Cardiac muscle cell (in vitro differentiated cells and primary cell): ENCODE data around the gene PCLAF. TPM values are rescaled to one million over a fixed set of nuclear protein-coding genes. Genes with fewer than 3 reads are reported as not detected.

ENCODE experiments used
- DNase-seq, 2 donors: peaks; one replicate each; pipeline versions ENCODE4 v3.0.0 to v3.0.0-alpha.2; 2010 to 2017; ENCODE audit warnings: low read depth in 1 of 2, low spot score in 1 of 2
- H3K27ac ChIP-seq: fragments of 200-600 bp; sonication (generic); 2 replicates; pipeline ENCODE4 v1.5.1; 2016
- H3K27me3 ChIP-seq: fragments of 200-600 bp; sonication (generic); 2 replicates; pipeline ENCODE4 v1.6.0; 2016; ENCODE audit warnings: control low read depth
- H3K36me3 ChIP-seq: fragments of 200-600 bp; sonication (generic); 2 replicates; pipeline ENCODE4 v1.5.1; 2016; ENCODE audit warnings: control low read depth
- H3K4me1 ChIP-seq: fragments of 200-600 bp; sonication (generic); 2 replicates; pipeline ENCODE4 v1.8.1; 2017; ENCODE audit warnings: low read depth, mild to moderate bottlenecking, mixed run types
- H3K4me3 ChIP-seq: fragments of 200-600 bp; sonication (generic); 2 replicates; pipeline ENCODE4 v1.5.1; 2016; ENCODE audit warnings: mild to moderate bottlenecking
- H3K9me3 ChIP-seq: fragments of 200-600 bp; sonication (generic); 2 replicates; pipeline ENCODE4 v1.5.1; 2017; ENCODE audit warnings: low read depth, mild to moderate bottlenecking, control low read depth
- CTCF ChIP-seq: IDR thresholded peaks from 2 replicates; pipeline ENCODE4 v1.5.1; 2012; ENCODE audit warnings: low read depth, mild to moderate bottlenecking, low read length
- polyA plus RNA-seq: library from polyadenylated mRNA; unstranded; fragments of >200 nt; fragmentation: Nextera tagmentation; extraction: Ambion mirVana; gene quantifications from 2 replicates; pipeline ENCODE4 v1.2.1, GENCODE V29; 2016
- total RNA-seq: library from RNA; depleted of rRNA; stranded (reverse); fragments of >200 nt; gene quantifications from 2 replicates; pipeline ENCODE4 v1.2.3, GENCODE V29; 2016

PCLAF gene
- total and polyA plus RNA-seq, 2 experiments from 2014 or later = 7.5 to 59.9 TPM

GRCh38 chr15:64355944-64356709, 25.1 kb downstream of the PCLAF start, which contains the start of gene CSNK1G1:
CSNK1G1 (minus strand) TSS chr15:64356173; CDS start chr15:64300499, 55,674 bp downstream.
- DNase-seq = peak; percentile 99
- peaks cover 9% of the 10 kb centered on the region for H3K4me1 ChIP-seq
- H3K9me3 ChIP-seq = no peaks in the 10 kb centered on the region
- H3K4me3 ChIP-seq = peak within 1 kb of the TSS; percentile 85
- TF ChIP-seq CTCF = peak; percentile 46
- peak within 1 kb of the TSS; percentile 82 for H3K27ac ChIP-seq
- H3K36me3 ChIP-seq = no peaks in the 10 kb centered on the region
- no peaks in the 10 kb centered on the region for H3K27me3 ChIP-seq

DNA sequence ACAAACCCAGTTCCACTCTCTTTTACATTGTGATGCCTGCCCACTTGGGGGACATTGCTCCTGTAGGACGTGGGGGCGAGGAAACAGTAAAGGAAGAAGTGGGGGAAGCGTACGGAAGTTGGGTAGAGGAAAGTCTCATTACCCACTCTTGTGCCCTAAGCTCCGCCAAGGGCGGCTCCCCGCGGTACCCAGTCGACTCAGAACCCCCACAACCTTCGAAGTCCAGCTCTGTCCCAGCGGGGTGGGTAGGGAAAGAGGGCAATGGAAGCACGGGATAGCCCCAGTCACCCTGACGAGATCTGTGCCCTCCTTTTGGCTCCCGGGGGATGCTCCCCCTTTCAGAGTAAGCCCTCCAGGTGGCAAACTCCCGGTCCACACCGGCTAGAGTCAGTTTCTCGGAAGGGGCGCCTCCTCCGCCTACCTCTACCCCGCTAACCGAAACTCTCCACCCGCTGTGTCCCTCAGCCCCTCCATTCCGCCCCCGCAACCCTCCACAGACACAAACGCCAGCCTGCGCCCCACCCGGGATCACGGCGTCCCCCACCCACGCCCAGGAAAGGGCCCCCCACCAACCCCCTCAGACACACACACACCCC, 25.8 kb downstream of the PCLAF start:
- peak overlapping the region; percentile 82 for H3K27ac ChIP-seq
- no peaks in the 10 kb centered on the region for H3K36me3 ChIP-seq
- H3K4me1 ChIP-seq = peaks cover 9% of the 10 kb centered on the region
- DNase-seq = peak in 1 of 2 donors; percentile 40
- peak overlapping the region; percentile 85 for H3K4me3 ChIP-seq
- H3K9me3 ChIP-seq = no peaks in the 10 kb centered on the region
- TF ChIP-seq CTCF = no peak
- no peaks in the 10 kb centered on the region for H3K27me3 ChIP-seq

GRCh38 chr15:64354688-64355344, 26.4 kb downstream of the PCLAF start:
- no peak for TF ChIP-seq CTCF
- no peak for DNase-seq
- H3K36me3 ChIP-seq = no peaks in the 10 kb centered on the region
- peak overlapping the region; percentile 85 for H3K4me3 ChIP-seq
- no peaks in the 10 kb centered on the region for H3K9me3 ChIP-seq
- no peaks in the 10 kb centered on the region for H3K27me3 ChIP-seq
- peaks cover 9% of the 10 kb centered on the region for H3K4me1 ChIP-seq
- H3K27ac ChIP-seq = peak overlapping the region; percentile 82

DNA sequence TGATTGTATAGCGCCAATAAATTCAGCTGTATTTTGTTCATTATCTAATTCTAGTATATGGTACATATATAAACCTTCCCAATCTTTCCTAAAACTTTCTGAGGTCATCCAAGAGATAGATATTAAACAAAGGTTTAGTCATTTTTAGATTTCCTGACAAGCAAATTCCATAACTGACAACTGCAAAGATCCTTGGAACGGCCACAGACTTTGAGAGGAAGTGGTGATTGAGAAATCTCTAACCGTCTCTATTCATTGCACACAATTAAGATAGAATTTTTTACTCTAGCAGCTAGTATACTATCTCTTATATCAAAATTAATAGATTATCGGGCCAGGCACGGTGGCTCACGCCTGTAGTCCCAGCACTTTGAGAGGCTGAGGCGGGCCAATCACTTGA, 30.0 kb downstream of the PCLAF start:
- Histone ChIP-seq H3K27ac (no peak overlapping the region), H3K27me3 (no peaks in the 10 kb centered on the region), H3K9me3 (no peaks in the 10 kb centered on the region), H3K36me3 (no peaks in the 10 kb centered on the region), H3K4me3 (no peak overlapping the region), H3K4me1 (peaks cover 4% of the 10 kb centered on the region)
- peak in 1 of 2 donors; percentile 22 for DNase-seq
- no peak for TF ChIP-seq CTCF

GRCh38 chr15:64349375-64349774, 31.9 kb downstream of the PCLAF start:
- Histone ChIP-seq H3K27ac (no peak overlapping the region), H3K36me3 (no peaks in the 10 kb centered on the region), H3K27me3 (no peaks in the 10 kb centered on the region), H3K4me3 (no peak overlapping the region), H3K4me1 (peaks cover 6% of the 10 kb centered on the region), H3K9me3 (no peaks in the 10 kb centered on the region)
- no peak for DNase-seq
- TF ChIP-seq CTCF = no peak
